Islet of Langerhans (tissue), 1 donor: ENCODE data around the gene ENTPD6.

Experiments used
- FAIRE-seq: peaks from one replicate; lab custom pipeline; 2011; peaks lifted over from hg19 to GRCh38; lab: Jason Lieb, UNC

ENTPD6 gene

DNA sequence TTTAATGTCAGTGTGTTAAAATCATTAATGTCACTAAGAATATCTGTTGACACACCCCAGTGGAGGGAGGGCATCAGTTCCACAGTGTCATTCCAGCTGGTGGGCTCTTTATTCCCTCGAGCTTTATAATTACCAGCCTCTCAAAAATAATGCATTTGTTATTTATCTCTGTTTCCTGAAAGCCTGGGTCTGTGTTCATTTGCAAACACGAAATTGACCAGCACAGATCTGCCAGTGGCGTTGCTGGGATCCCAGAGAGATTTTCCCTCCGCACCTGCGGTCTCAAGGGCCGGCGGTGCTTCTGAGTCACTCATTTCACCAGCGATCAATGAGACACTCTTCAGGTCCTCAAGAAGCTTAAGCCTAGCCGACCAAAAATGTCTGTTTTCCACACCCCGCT, 46.7 kb downstream of the ENTPD6 start:
- FAIRE-seq, result peak; percentile 89

DNA sequence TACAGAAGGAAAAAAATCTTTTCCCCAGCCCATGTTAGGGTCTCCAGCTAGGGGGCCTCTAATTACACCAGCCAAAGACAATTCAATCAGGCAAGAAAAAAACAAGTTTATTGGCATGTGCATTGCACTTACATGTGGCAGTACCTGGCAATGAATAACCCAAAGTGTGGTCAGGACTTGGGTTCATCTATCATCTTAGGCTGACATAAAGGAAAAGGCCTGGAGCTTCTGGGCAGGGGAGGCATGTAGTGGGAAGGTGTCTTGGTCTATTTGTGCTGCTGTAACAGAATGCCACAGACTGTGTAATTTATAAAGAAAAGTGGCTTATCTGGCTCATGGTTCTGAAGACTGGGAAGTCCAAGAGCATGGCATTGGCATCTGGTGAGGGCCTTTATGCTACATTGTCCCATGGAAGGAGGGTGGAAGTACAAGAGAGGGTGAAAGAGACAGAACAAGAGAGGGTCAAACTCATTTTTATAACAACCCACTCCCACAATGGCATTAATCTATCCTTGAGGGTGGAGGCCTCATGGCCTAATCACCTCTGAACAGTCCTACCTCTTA, 48.0 kb downstream of the ENTPD6 start:
- no peak for FAIRE-seq

DNA sequence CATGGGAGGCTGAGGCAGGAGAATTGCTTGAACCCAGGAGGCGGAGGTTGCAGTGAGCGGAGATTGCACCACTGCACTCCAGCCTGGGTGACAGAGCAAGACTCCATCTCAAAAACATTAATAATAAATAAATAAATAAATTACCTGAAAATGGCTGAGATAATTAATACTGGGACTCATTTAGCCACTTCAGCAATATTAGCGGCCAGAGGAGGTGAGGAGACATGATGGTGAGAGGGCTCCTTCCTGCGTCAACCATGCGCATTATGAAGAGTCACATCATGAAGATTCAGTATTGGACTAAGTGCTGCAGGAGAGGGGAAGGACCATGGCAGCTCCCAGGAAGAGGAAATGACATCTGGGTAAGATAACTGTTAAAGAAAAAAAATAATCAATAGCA, 49.5 kb downstream of the ENTPD6 start:
- FAIRE-seq, result no peak

DNA sequence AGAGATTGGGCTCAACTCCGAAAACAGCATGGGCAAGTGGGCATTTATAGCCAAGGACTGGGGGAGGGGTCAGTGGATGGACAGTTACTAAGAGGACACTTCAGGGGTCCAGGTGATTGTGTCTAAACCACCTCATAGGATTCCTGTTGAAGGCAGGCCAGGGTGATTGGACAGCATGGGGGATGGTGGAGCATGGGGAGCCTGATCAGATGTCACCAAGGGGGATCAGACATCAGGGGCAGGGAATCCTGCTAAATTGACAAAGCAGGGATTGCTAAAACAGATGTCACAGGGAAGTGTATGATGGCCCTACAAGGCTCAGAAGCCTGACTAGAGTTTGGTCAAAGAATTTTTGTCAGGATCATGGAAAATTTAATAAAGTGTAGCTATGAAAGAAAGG, 49.9 kb downstream of the ENTPD6 start:
- FAIRE-seq, result no peak

DNA sequence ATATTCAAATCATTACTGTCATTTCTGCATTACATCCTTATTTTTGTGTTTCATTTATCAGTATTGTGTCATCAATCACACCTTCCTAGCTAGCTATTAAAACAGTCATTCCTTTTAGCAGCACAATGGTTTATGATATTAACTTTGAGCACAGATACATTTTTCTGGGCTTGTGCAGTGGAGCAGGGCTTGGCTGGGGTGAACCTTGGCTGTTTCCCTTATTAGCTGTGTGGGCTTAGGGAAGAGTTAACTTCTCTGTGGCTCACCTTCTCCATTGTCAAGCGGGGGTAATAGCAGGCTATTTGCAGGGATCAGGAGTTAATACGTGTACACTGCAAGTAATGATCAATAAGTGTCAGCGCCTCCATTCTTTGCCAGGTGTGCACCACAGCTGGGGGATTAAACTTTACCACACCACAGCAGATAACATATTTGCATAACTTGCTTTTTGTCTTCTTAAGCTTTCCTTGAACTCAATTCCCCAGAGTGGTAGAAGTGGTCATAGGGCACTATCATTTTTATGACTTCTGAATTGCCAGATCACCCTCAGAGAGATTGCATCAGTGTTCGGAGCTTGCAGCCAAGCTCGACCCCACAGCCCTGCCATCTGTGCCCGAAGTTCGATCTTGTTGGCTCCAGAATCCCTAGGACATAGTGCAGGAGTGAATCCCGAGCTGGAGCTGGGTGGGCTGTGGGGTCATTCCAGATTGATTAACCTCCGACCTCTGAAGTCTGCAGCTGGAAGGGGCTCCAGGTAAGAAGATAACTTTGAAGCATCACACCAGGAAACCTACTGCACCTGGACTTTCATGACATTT, 50.9 kb downstream of the ENTPD6 start:
- FAIRE-seq, result no peak

DNA sequence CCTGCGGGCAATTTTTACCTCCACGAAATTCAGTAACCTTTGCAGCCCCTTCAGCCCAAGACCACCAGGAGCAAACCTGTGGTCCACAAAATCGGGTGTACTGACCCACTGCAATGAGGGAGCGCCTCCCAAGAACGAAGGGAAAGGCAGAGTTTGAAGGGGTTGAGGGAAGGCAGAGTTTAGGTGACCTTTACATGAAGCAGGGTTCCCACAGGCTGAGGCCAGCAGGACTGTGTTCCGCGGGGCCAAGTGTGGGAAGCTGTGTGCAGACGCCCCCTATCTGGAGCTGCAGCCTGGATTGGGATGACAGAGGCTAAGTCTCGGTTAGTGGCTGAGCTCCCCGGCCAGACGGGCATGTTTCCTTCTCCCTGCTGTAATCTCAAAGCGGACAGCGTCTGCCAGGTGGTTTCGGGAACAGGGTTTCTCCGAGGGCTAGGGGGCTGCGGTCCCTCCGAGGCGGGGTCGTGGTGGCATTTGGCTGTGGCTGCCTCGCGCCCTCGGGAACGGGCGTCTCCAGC, 51.5 kb downstream of the ENTPD6 start:
- FAIRE-seq, result no peak

DNA sequence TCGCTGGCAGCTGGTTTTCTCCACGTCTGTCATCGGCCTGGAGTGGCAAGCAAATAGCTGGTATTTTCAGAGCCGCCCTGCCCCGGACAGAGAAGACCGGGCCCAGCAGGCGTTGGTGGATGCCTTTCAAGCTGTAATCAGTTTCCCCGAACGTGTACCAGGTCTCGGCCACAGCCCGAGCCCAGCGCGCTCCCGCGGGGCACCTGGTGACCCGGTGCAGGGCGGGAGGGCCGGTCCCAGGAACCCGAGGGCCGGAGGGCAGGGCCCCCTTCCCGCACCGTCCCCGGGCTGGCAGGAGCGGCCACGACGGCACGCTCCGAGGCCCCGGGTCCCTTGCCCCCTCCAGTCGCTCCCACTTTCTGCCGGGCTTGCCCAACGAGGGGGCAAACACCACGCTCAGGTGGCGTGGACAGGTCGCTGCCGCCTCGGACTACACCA, 52.0 kb downstream of the ENTPD6 start:
- FAIRE-seq, result no peak

DNA sequence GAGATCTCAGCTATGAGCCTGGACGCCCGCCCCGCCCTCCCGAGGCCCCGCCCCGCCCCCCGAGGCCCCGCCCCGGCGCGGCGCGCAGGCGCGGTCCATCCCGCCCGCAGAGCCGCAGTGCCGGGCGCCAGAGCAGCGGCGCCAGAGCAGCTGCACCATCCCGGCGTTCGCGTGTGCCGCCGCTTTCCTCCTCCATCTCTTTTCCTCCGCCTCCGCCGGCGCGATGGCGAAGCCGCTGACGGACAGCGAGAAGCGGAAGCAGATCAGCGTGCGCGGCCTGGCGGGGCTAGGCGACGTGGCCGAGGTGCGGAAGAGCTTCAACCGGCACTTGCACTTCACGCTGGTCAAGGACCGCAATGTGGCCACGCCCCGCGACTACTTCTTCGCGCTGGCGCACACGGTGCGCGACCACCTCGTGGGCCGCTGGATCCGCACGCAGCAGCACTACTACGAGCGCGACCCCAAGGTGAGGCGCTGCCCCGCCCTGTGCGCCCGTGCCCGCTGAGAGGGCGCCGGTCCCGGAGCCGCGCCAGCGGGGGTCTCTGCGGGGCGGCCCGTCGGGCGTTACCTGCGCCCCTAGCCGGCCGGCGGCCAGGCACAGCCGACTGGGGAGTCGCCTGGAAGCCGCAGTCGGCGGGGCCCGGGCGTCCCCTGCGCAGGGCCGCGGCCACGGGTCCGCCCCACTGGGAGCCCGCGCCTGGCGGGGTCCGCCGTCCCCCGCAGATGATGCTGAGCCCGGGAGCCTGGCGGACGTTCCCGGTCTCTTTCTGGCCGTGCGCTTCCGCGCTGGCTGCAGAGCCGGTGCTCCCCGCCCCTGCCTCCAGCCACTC, 52.7 kb downstream of the ENTPD6 start, which contains the start of gene PYGB:
Gene PYGB (plus strand): TSS at position 130 of the 830 bp plus-strand sequence. CDS start 94 bp downstream, at position 224.
- FAIRE-seq, result no peak

DNA sequence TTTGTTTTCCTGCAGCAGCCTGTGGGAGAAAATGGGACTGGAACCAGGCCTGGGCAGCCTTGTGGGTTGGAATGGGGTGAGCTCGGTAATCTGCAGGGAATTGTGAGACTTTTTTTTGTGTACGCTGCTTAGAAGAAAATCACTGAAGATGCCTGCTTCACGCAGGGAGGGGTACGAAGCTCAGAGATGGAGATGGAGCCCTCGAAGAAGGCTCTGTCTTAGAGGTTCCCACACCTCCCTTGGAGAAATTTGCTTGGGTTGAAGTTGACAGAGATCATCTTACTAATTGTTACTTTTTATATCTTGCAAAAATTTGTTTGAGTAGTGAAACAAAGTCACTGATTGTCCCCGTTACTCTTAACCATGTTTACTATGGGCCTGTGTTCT, 53.3 kb downstream of the ENTPD6 start:
- FAIRE-seq, result no peak

DNA sequence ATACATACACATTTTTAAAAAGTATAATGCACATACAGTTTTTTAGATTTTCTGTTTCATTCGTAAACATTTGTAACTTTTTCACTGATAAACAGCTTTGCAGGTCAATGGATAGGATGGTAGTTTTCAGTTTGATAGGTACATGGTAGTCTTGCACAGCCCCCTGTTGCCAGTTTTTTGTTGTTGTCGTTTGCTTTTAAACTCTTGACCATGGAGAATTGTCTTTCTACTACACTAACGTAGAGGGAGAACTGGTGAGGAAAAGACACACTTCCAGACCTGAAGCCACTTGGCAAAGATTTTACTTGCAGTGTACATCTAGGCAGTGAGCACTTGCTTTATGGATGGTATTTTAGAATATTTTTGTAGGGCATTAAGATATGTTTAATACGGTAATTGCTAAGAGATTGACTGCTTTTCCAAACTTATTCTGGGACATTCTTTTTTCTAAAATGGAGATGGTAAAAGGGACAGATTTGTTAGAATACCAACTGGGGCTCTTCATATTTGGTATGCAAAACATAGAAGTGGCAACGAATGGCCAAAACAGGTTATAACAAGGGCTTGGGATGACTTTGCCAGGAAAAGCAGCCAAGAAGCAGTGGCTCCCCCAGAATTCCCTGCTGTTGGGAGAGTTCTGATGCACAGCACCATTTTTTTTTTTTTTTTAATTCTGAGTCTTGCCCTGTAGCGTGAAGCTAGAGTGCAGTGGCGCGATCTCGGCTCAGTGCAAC, 53.9 kb downstream of the ENTPD6 start:
- FAIRE-seq, result no peak

DNA sequence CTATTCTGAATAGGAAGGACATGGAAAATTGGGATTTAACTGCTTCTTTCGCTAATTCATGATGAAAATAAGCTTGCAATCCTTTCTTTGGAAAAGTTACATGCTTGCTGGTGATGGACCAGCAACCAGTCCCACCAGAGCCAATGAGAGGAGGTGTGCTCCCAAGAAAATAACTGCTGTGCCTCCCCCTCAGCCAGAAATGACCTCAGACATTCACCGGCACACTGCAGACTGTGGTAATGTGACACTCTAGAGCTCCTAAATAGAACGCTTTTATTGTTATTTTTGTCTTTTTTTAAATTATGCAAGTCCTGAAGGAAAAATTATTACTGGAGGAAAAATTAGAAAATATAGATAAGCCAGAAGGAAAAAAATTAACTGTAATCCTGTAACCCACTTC, 55.0 kb downstream of the ENTPD6 start:
- no peak for FAIRE-seq

DNA sequence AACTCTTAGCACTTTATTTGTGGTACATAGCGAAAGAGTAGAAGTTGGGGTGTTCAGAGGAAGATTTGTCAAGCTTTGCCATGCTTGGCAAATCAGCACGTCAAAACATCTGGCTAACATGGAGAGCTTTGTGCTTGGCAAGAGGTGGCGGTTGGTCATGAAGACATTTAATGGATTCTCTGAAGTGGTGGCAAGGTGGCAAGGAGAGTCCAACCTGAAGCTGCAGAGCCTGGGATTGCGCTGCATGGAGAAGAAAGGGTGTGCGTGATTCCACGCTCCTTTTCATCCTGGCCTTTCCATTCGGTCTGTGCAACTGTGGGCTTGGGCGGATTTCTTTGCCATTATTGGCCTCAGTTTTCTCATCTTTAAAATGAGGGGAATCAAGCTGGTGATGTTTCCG, 55.5 kb downstream of the ENTPD6 start:
- no peak for FAIRE-seq

DNA sequence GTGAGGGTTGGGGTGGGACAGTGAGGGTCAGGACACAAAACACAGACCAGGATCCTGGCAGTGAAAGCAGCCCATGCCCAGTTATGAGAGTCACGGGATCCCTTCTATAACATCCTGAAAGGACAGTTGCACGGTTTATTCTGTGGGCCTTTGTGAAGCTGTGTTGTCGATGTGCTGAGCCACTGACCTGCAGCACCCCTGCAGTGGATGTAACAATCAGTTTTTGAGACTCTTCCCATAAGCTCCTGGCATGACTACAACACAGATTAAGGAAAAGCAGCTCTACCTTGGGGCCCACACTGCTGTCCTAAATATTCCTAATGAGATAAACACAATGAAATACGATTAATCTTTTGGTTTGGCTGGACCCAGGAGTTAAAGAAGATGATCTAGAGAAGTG, 56.0 kb downstream of the ENTPD6 start:
- no peak for FAIRE-seq

DNA sequence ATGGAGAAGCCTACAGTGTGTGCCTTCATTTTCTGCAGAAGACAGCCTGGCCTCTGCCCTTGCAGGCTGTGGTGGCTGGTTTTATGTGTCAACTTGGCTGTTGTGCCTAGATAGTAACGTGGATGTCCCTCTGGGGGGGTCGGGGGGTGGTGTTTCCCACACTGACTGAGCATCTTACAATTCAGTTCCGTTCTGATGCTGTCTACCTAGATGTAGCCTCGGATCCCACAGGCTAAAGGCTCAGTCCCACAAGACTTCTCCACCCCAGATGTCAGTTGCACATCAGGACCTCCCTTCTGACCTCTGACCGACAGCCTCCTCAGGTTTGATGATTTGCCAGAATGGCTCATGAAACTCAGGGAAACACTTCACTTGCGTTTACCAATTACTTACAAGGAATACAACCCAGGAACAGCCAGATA, 56.7 kb downstream of the ENTPD6 start:
- FAIRE-seq, result no peak

DNA sequence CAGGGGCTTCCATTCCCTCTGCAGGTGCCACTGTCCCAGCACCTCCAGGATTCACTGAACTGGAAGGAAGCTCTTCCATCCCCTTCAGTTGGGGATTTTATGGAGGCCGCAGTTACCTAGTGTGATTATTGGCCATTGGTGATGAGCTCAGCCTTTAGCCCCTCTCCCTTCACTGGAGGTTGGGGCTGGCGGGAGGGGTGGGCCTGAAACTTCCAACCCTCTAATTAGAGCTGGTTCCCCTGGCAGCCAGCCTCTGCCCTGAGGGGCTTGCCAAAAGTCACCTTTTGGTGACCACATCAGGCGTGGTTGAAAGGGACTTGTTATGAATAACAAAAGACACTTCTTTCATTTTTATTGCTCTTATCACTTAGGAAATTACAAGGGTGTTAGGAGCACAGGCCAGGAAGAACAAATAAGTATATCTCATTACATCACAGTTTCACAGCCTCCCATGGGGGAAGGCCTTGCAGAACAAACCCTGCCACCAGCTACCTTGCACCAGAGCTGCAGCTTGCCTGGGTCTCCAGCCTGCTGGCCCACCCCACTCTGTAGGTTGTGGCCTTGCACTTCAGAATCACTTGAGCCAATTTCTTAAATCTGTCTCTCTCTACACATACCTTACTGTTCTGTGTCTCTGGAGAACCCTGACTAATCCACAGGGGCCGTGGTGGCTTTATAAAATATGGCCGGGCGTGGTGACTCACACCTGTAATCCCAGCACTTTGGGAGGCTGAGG, 57.3 kb downstream of the ENTPD6 start:
- FAIRE-seq, result no peak

DNA sequence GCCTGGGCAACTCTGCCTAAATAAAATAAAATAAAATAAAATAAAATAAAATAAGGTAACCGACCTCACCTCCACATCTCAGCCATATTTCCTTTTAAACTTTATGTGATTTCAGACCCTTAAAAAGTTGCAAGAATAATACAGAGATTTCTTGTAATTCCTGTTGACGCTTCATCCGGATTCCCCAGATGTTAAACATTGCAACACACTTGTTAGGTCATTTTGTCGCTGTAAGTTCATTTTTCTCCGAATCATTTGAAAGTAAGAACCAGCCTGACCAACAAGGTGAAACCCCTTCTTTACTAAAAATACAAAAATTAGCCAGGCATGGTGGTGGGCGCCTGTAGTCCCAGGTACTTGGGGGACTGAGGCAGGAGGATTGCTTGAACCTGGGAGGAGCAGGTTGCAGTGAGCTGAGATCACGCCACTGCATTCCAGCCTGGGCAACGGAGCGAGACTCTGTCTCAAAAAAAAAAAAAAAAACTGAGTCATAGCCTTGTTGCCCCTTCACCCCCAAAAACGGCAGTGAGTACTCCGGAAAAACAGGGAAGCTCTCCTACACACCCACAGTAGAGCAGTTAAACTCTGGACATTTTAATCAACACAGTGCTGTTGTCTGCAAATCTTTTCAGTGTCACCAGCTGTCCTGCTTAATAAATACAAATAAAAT, 58.2 kb downstream of the ENTPD6 start:
- no peak for FAIRE-seq

DNA sequence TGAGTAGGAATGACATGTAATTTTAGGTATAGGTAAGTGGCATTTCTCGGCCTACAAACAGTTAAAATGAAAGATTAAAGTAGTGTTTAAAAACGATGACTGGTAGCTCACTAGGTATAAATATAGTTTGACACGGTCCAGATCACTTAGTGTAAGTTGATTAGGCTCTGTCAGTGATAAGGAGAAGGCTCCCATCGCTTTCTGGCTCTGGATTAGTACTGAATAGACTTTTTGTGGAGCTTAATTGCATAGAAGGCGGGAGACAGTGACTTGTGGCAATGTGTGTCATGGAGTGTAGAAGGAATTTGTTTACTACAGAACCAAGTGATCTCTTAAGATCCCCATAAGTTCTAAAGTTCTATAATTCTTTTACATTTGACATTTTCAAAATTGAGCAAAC, 59.1 kb downstream of the ENTPD6 start:
- FAIRE-seq, result no peak

DNA sequence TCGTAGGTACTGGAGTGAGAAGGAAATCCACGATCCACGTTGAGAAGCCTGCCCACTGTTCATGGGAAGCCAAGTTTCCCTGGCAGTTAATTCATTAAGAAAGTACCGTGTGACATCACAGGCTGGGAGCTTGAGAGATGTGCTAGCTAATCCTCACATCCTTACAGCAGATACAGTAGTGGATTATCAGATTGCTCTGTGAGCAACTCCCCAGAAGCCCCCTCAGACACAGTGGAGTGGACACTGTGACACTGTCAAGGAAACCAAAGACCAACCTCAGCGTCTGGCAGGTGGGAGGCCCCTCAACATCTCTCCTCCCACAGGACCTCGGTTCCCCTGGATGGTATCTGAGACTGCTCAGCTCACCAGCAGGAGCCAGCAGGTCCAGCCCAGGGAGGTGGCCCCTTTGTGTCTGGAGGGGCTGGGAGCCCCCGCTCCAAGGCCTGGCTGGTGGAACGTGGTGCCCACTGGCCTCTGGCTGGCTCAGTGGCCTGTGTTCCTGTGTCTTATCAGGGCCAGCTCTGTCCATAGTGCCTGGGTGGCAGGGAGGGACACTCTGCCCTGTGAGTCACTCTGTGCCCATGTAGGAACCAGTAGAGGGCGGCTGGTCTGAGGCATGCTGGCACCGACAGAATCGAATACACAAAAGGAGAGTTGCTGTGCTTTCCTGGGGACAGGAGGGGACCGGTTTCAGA, 59.6 kb downstream of the ENTPD6 start:
- FAIRE-seq, result no peak

DNA sequence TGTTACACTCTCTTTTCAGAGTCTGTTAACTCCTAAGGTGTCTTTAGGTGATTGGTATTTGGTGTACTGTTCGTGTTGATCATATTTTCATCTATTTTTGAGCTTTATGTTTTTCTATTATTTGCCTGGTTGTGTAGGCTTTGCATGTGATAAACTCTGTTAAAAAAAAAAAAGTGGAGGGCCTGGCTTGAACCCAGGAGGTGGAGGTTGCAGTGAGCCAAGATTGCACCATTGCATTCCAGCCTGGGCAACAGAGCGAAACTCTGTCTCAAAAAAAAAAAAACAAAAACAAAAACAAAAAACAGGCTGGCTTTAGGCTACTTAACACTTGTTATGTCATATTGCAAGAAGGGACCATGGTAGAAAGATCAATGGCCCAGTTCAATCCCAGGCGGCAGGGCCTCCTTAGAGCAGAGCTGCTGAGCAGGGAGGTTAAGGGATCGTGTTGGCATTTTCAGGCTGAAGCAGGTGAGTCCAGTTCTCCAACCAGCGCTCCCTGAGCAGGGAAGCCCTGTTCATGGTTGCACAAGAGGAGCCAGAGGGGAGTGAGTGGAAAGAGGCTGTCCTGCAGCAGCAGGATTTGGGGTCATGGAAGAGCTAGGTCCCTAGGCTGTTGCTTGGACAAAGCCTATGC, 60.8 kb downstream of the ENTPD6 start:
- no peak for FAIRE-seq

DNA sequence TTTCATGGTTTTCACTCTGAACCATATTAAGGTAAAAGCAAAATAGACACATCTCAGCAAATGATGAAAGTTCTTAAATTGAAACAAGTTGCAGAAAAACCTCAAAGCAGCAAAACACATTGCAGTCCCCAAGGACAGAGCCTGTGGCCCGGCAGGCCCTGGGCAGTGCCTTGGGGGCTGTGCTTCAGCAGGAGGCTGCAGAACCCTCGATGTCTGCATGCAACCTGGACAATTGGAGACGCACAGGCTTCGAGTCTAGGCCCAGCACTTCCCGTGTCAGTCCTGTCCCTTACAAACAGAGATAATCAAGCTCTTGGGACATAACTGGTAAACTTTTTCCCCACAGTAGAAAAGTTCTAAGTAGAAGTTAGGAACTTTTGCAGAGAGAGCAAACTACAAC, 61.6 kb downstream of the ENTPD6 start:
- FAIRE-seq, result no peak
